H1 (cell line): ENCODE results near the gene UCP2. TPM values are rescaled to one million over a fixed set of nuclear protein-coding genes. Genes with fewer than 3 reads are reported as not detected.

ENCODE experiments used
- CTCF ChIA-PET: fragments of 300-600 bp; sonication (Branson Sonifier 250); formaldehyde crosslinking; loops from one replicate; lab custom pipeline; 2021; ENCODE audit not compliant: partially characterized antibody; lab: Charles Lee
- POLR2A ChIA-PET: fragments of 300-600 bp; sonication (Branson Sonifier 250); formaldehyde crosslinking; loops from one replicate; lab custom pipeline; 2021; ENCODE audit warnings: inconsistent platforms; ENCODE audit not compliant: partially characterized antibody; lab: Charles Lee
- DNase-seq, 2 experiments: peaks; one replicate each; pipeline versions ENCODE4 v3.0.0 to v3.0.0-alpha.2; 2010 to 2022; ENCODE audit warnings: low spot score in 2 of 2, low read depth in 1 of 2, mixed read lengths in 1 of 2
- FAIRE-seq: peaks from 2 replicates; lab custom pipeline; 2011; peaks lifted over from hg19 to GRCh38; lab: Jason Lieb, UNC
- H2AFZ ChIP-seq: 2 replicates; pipeline ENCODE4 v1.8.1; 2012; ENCODE audit warnings: low read length, inconsistent platforms
- H2AK5ac ChIP-seq: 2 replicates; pipeline ENCODE4 v1.6.1; 2013; ENCODE audit warnings: low read depth, low read length
- H2BK120ac ChIP-seq: replicated peaks from 2 replicates; pipeline ENCODE3; 2013; ENCODE audit warnings: low read depth, low read length, inconsistent platforms
- H2BK12ac ChIP-seq: 2 replicates; pipeline ENCODE4 v1.6.1; 2013; ENCODE audit warnings: low read depth, low read length
- H2BK15ac ChIP-seq: 2 replicates; pipeline ENCODE4 v1.6.1; 2013; ENCODE audit warnings: low read length
- H2BK20ac ChIP-seq: 2 replicates; pipeline ENCODE4 v1.6.1; 2013; ENCODE audit warnings: low read length
- H2BK5ac ChIP-seq: 2 replicates; pipeline ENCODE4 v1.6.1; 2013; ENCODE audit warnings: low read depth, low read length
- H3K14ac ChIP-seq: 2 replicates; pipeline ENCODE4 v1.6.1; 2013; ENCODE audit warnings: inconsistent platforms; ENCODE audit not compliant: insufficient read length
- H3K18ac ChIP-seq: 2 replicates; pipeline ENCODE4 v1.6.1; 2013; ENCODE audit warnings: low read length; ENCODE audit errors: extremely low read depth
- H3K23ac ChIP-seq: 2 replicates; pipeline ENCODE4 v1.6.1; 2013; ENCODE audit warnings: inconsistent platforms; ENCODE audit not compliant: insufficient read length
- H3K23me2 ChIP-seq: 2 replicates; pipeline ENCODE4 v1.6.1; 2013; ENCODE audit warnings: low read depth, low read length
- H3K27ac ChIP-seq: 2 replicates; pipeline ENCODE4 v1.6.1; 2011; ENCODE audit warnings: low read depth, low read length, inconsistent platforms
- H3K27me3 ChIP-seq, 4 experiments: replicated peaks in 1 of 4; 1 replicate in 1 of 4; 2 replicates in 3 of 4; pipeline versions ENCODE4 v1.6.1 to v1.8.1; 2011 to 2013; ENCODE audit warnings: low read length in 3 of 4, mild to moderate bottlenecking in 3 of 4, inconsistent platforms in 2 of 4, mixed read lengths in 2 of 4, moderate library complexity in 1 of 4; ENCODE audit not compliant: control insufficient read depth in 3 of 4, insufficient read depth in 3 of 4; ENCODE audit errors: extremely low read depth in 1 of 4
- H3K36me3 ChIP-seq, 4 experiments: 2 replicates each; pipeline versions ENCODE4 v1.6.1 to v1.8.1; 2011 to 2013; ENCODE audit warnings: mild to moderate bottlenecking in 4 of 4, low read length in 3 of 4, moderate library complexity in 2 of 4, control low read depth in 1 of 4, inconsistent platforms in 1 of 4; ENCODE audit not compliant: insufficient read depth in 4 of 4, control insufficient read depth in 2 of 4
- H3K4ac ChIP-seq: replicated peaks from 2 replicates; pipeline ENCODE3; 2013; ENCODE audit warnings: low read length, low read depth, mixed read lengths, inconsistent platforms; ENCODE audit not compliant: insufficient read length
- H3K4me1 ChIP-seq, 4 experiments: replicated peaks in 1 of 4; 1 replicate in 1 of 4; 2 replicates in 3 of 4; pipeline versions ENCODE4 v1.6.1 to v1.8.1; 2011 to 2013; ENCODE audit warnings: low read length in 3 of 4, inconsistent platforms in 2 of 4, mixed read lengths in 1 of 4; ENCODE audit not compliant: insufficient read depth in 4 of 4, control insufficient read depth in 3 of 4
- H3K4me2 ChIP-seq, 2 experiments: 2 replicates each; pipeline versions ENCODE4 v1.6.1 to v1.8.1; 2011 to 2013; ENCODE audit warnings: low read depth in 2 of 2, low read length in 2 of 2, control low read depth in 1 of 2, inconsistent platforms in 1 of 2, mild to moderate bottlenecking in 1 of 2; ENCODE audit not compliant: insufficient read depth in 1 of 2
- H3K4me3 ChIP-seq, 4 experiments: fragments of 200-600, 300-600 bp in 1 of 4; sonication (generic), shearing (Covaris generic), sonication (Bioruptor Twin) in 1 of 4; 2 replicates each; pipeline versions ENCODE4 v1.5.1 to v1.8.1; 2011 to 2016; ENCODE audit warnings: low read length in 4 of 4, low read depth in 3 of 4, control low read depth in 2 of 4, inconsistent platforms in 2 of 4, mild to moderate bottlenecking in 2 of 4, mixed read lengths in 1 of 4, moderate library complexity in 1 of 4; ENCODE audit not compliant: insufficient read depth in 2 of 4; ENCODE audit errors: extremely low read depth in 1 of 4
- H3K56ac ChIP-seq: replicated peaks from 2 replicates; pipeline ENCODE3; 2013; ENCODE audit warnings: low read depth, mild to moderate bottlenecking, mixed read lengths, low read length, inconsistent platforms; ENCODE audit not compliant: insufficient read length
- H3K79me1 ChIP-seq: 2 replicates; pipeline ENCODE4 v1.6.1; 2013; ENCODE audit warnings: low read depth, low read length, control low read depth
- H3K79me2 ChIP-seq, 2 experiments: 2 replicates each; pipeline versions ENCODE4 v1.6.1 to v1.8.1; 2012 to 2013; ENCODE audit warnings: low read length in 2 of 2, mild to moderate bottlenecking in 2 of 2, inconsistent platforms in 1 of 2; ENCODE audit not compliant: insufficient read depth in 2 of 2, control insufficient read depth in 1 of 2
- H3K9ac ChIP-seq, 4 experiments: replicated peaks in 1 of 4; 1 replicate in 1 of 4; 2 replicates in 3 of 4; pipeline versions ENCODE4 v1.6.1 to v1.8.1; 2011 to 2013; ENCODE audit warnings: low read depth in 3 of 4, low read length in 3 of 4, control low read depth in 2 of 4, mild to moderate bottlenecking in 2 of 4, moderate library complexity in 2 of 4, inconsistent platforms in 1 of 4; ENCODE audit errors: extremely low read depth in 1 of 4
- H3K9me3 ChIP-seq, 2 experiments: 2 replicates each; pipeline versions ENCODE4 v1.6.1 to v1.8.1; 2012 to 2013; ENCODE audit warnings: mild to moderate bottlenecking in 2 of 2, moderate library complexity in 2 of 2, control low read depth in 1 of 2, inconsistent platforms in 1 of 2, low read depth in 1 of 2, low read length in 1 of 2, mixed read lengths in 1 of 2; ENCODE audit not compliant: insufficient read depth in 2 of 2
- H4K20me1 ChIP-seq, 2 experiments: replicated peaks in 1 of 2; 2 replicates each; pipeline versions ENCODE3 to v1.8.1; 2011 to 2013; ENCODE audit warnings: inconsistent platforms in 2 of 2, low read length in 2 of 2, mild to moderate bottlenecking in 1 of 2; ENCODE audit not compliant: insufficient read depth in 2 of 2, control insufficient read depth in 1 of 2
- H4K5ac ChIP-seq: 2 replicates; pipeline ENCODE4 v1.6.1; 2013; ENCODE audit warnings: low read length, low read depth, mixed read lengths, inconsistent platforms; ENCODE audit not compliant: insufficient read length
- H4K8ac ChIP-seq: 2 replicates; pipeline ENCODE4 v1.8.0; 2013; ENCODE audit warnings: mild to moderate bottlenecking, moderate library complexity, low read length, inconsistent platforms; ENCODE audit not compliant: insufficient read depth; ENCODE audit errors: extremely low read depth
- H4K91ac ChIP-seq: replicated peaks from 2 replicates; pipeline ENCODE3; 2013; ENCODE audit warnings: low read length, mixed read lengths, inconsistent platforms; ENCODE audit not compliant: insufficient read length
- BRCA1 ChIP-seq: IDR thresholded peaks from 2 replicates; pipeline ENCODE4 v1.6.1; 2012; ENCODE audit warnings: low read depth, low read length, improper control_type of control experiment
- TEAD4 ChIP-seq: IDR thresholded peaks from 2 replicates; pipeline ENCODE4 v1.6.1; 2012; ENCODE audit warnings: low read depth, low read length, inconsistent platforms, mixed read lengths
- WGBS, 2 experiments: shearing (Covaris generic) in 1 of 2; methylation state at CpG; one replicate each; pipeline versions ENCODE4 v1.1.6 to v1.1.7; 2013 to 2015; ENCODE audit warnings: low lambda C conversion rate in 2 of 2, mixed read lengths in 2 of 2, inconsistent platforms in 1 of 2, low coverage in 1 of 2, missing lambda C conversion rate in 1 of 2; ENCODE audit not compliant: insufficient replicate concordance in 2 of 2, insufficient coverage in 1 of 2, insufficient read length in 1 of 2; ENCODE audit errors: extremely low coverage in 1 of 2, missing lambda C conversion rate in 1 of 2; 5-methylcytosine and 5-hydroxymethylcytosine counted together
- polyA plus RNA-seq, 7 experiments: library from polyadenylated mRNA; depleted of rRNA in 3 of 7; stranded (reverse) in 5 of 7; unstranded in 2 of 7; fragments of >200 nt in 5 of 7; fragments of 200-250 nt in 2 of 7; gene quantifications; 1 replicate in 5 of 7; 2 replicates in 1 of 7; 4 replicates in 1 of 7; pipeline versions ENCODE4 v1.2.1 to v1.2.3, GENCODE V29; 2011 to 2013; ENCODE audit warnings: missing spikeins in 2 of 7, mixed read lengths in 2 of 7
- total RNA-seq: library from RNA; stranded (reverse); fragmentation: NEBNext Ultra II Directional; extraction: Animal tissue kit (Norgen Biotek cat#: 25700); gene quantifications from 2 replicates; pipeline ENCODE4 v1.2.1, GENCODE V29; 2021

Gene UCP2
- total and polyA plus RNA-seq, 2 of the 8 experiments (the other 6 are each of a cell fraction or from before 2014, with no cell fraction given): 46.2 to 55.2 TPM

DNA sequence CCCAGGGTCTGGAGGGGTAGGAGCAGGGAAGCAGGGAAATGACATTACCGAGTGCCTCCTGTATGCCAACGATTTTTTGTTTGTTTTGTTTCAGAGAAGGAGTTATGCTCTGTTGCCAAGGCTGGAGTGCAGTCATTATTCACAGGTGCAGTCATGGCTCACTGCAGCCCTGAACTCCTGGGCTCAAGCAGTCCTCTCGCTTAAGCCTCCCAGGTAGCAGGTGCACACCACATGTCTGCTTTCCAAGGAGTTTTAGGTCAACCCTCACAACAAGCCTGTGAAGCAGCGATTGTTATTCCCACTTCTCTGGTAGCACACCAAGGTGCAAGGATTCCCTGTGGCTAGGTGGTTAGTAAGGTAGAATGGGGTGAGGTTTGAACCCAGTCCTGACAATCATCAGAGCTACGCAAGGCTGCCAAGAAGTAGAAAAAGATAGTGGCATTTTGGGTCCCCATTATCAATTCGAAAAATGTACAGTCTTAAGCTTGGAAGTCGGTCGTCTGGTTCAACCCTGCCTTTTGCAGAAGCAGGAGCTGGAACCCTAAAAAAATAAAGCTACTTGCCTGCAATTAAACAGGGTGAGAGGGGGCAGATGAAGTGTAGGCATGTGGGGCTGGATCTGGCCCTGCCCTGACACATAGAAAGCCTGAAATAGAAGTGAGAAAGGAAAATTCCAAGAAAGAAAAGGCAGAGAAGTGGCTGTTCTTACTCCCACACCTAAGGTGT, 17.1 kb upstream of the UCP2 start:
- Histone ChIP-seq H3K18ac (no peak overlapping the region), H4K91ac (no peak overlapping the region), H3K79me1 (no peaks in the 10 kb centered on the region), H3K4me2 (no peak overlapping the region), H2BK15ac (no peak overlapping the region), H3K23ac (no peak overlapping the region), H2AK5ac (no peak overlapping the region), H3K9me3 (no peaks in the 10 kb centered on the region), H2BK5ac (no peak overlapping the region), H3K4me1 (no peaks in the 10 kb centered on the region; a peak in 1 of 7 replicates), H3K4ac (no peak overlapping the region), H3K14ac (no peak overlapping the region), H2BK120ac (no peak overlapping the region), H2BK12ac (no peak overlapping the region), H3K4me3 (no peak overlapping the region), H3K56ac (no peak overlapping the region), H3K9ac (no peak overlapping the region), H2AFZ (no peak overlapping the region), H2BK20ac (no peak overlapping the region), H3K27me3 (no peaks in the 10 kb centered on the region), H3K36me3 (no peaks in the 10 kb centered on the region; a peak in 2 of 8 replicates), H3K23me2 (no peaks in the 10 kb centered on the region), H4K20me1 (no peaks in the 10 kb centered on the region), H3K27ac (no peak overlapping the region), H4K5ac (no peak overlapping the region), H3K79me2 (no peaks in the 10 kb centered on the region), H4K8ac (0 out of 2 replicates have a peak overlapping the region, but pooled peaks have one; percentile 12)
- POLR2A ChIA-PET: no interaction called here
- DNase-seq (no peak), FAIRE-seq (no peak)
- WGBS, 2 experiments: 89% methylated on average over 8 of the region's 8 CpGs; no CpG with 5 or more reads in 1 of the 2 experiments
- CTCF ChIA-PET: no interaction called here
- TF ChIP-seq BRCA1: no peak
- TF ChIP-seq TEAD4: no peak
